ENCODE measurements around the gene ZNG1B.
"Not testable (repeated sequence)": the region's sequence is repeated elsewhere in the genome, so short reads cannot be mapped to it uniquely, and the experiment has no call there.

Gene ZNG1B

DNA sequence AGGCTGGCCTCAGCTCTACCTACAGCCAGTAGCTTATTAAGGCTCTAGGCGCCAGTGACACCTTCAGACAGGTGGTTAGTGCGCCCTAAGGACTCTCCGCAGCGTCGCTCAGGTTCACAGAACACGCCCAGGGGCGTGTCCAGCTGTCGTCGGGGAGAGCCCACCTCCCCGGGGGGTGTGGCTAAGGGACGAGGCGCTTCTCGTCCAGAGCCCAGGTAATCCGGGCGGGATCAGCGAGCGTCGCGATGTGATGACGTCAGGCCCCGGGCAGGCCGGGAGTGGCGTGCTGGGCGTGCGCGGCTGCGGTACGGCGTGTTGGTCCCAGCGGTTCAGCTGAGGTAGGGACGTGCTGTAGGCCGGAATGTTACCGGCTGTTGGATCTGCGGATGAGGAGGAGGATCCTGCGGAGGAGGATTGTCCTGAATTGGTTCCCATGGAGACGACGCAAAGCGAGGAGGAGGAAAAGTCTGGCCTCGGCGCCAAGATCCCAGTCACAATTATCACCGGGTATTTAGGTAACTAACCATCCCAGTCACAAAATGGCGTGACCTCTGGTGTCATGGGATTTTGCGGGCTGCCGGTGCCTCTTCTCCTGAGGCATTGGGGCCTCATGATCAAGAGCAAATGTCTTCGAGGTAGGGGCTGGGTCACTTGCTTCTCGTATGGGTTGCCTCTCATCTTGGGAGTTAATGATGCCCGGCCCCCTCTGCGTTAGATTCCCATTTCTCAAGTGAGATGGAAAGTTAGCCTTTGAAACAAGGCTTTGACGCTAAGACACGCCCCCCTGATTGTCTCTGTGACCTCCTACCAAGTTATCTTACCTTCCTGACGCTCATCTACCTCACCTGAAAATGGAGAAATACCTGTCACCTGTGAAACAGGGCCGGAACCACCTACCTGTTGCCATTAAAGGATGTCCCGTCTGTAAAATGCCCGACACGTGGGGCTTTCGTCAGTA is at the start of gene ZNG1B:
Gene ZNG1B (plus strand): TSS at position 184 of the 958 bp plus-strand sequence. CDS start 178 bp downstream, at position 362.
- peak; percentile 0 for DNase-seq (ENCODE audit: low spot score)

DNA sequence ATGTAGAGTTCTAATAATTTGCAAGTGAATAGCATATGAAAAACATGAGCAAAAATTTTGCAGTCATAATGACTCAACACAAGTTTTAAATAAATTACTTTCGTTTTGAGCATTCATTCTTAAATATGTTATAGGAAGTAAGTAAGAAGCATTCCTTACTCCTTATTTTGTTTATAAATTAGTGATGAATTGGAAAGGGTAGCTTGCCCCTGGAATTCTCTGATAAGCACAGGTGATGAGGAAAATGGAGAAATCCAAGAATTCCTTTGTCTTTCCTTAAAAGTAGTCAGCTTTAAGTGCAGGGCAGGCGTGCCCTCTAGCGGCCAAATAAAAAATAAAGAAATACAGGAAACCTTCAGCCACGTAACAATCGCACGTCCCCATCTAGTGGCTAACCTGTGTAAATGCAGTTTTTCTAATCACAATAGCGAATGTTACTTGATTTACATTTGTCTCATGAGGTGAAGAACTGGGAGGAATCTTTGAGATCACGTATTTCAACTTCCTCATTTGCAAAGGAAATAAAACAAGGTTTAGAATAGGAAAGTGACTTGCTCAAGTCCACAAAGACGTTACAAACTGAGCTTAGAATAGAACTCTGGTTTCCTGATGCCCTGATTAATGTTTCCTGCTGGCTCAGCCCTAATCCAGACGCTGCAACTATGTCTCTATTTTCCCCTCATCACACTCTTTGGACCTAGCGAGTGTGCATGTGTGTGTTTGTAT is 47.2 kb upstream of the ZNG1B start:
- DNase-seq (ENCODE audit: low spot score), result peak; percentile 84

DNA sequence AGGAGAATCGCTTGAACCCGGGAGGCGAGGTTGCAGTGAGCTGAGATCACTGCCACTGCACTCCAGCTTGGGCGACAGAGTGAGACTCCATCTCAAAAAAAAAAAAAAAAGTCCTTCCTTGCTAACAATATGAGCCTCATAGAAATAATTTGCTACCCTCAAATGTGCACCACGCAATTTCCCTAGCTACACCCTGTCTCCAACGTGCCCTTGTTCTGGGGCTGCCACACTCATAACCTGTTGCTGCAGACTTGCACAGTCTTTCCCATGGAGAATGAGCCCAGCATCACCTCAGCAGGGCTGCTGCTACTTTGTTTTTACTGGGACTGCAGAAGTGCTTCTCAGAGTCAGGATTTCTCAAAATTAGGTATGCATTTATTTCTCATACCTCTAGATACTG is 46.4 kb upstream of the ZNG1B start:
- no peak for DNase-seq (ENCODE audit: low spot score)

DNA sequence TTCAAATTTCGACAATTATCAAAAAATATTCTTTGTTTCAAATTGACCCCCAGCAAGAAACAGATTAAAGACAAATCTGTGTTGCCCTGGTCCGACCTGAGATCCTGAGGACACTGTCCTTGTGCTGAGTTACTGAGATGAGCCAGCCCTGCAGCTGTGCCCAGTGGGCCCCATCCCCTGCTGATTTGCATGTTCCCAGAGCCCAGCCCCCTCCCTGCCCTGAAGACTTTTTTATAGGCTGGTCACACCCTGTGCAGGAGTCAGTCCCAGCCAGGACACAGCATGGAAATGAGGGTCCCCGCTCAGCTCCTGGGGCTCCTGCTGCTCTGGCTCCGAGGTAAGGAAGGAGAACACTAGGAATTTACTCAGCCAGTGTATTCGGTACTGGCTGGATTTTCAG is 31.4 kb upstream of the ZNG1B start:
- no peak for DNase-seq (ENCODE audit: low spot score)

DNA sequence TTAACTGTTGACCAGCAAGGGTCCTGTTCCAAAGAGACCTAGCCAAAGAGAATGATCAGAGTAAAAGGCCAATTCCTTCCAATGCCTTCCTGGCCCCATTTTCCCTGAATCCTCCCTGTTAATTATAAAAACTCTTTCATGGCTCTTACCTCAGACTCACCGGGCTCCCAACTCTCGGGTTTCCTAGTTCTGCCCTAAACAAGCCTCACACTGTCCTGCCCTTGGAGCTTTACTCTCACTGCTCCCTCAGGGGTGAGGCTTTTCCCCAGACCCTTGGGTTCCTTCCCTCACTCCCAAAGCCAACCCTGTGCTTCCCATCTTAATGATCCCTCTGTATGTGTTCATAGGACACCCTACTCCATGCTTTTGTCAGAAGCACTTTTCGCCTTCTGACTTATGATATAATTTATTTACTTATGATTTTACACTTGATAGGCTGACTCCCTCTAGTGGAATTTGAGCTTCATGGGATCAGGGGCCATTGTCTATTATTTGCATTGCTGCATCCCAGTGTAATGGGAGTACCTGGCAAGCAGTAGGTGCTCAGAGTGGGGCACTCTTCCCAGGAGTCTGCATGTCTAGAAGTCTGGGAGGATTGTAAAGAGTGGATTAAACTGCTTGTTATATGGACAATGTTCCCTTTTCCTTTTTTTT is 29.9 kb upstream of the ZNG1B start:
- peak; percentile 39 for DNase-seq (ENCODE audit: low spot score)

GRCh38 chr2:113411725-113412352 is 25.7 kb upstream of the ZNG1B start:
- not testable (repeated sequence) for DNase-seq (ENCODE audit: low spot score)

GRCh38 chr2:113412774-113413173 is 24.7 kb upstream of the ZNG1B start:
- DNase-seq (ENCODE audit: low spot score), result not testable (repeated sequence)

- not testable (repeated sequence) for DNase-seq (ENCODE audit: low spot score)
These were observed 5.7 kb upstream of the ZNG1B start for GRCh38 chr2:113431773-113432172.

DNA sequence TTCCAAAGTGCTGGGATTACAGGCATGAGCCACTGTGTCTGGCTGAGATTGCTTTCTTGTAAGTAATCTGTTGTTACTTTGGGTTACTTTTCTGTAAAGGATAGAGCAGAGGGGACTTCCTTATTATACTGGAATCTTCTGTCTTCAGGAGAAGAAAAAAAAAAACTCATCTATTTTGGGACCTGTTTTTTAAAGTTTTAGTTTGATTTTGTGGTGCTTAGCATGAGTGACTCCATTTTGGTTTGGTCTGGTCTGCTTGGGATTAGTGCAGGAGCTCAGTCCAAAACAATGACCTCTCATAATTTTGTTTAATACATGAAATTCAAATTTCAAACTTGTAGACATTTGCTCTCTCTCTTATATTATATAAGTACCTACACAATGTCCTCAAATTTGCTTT is 4.0 kb upstream of the ZNG1B start:
- not testable (repeated sequence) for DNase-seq (ENCODE audit: low spot score)

DNA sequence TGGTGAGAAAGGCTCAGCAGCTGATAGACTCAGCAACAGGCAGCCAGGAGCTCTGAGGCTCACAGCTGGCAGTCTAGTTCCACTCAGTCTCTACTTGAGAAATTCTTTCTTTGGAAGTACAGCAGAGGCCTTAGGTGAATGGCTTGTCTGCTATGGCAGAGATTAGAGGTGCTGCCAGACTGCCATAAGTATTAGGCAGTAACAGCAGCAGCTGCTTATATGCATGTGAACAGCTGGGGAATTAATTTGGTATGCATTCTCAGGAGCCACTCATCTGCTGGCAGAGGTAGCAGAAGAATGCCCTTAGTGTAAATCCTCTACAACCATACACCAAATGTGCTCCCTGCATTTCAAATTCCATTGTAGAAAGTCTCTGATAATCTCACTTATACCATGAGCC is 28.3 kb downstream of the ZNG1B start:
- DNase-seq (ENCODE audit: low spot score), result not testable (repeated sequence)

DNA sequence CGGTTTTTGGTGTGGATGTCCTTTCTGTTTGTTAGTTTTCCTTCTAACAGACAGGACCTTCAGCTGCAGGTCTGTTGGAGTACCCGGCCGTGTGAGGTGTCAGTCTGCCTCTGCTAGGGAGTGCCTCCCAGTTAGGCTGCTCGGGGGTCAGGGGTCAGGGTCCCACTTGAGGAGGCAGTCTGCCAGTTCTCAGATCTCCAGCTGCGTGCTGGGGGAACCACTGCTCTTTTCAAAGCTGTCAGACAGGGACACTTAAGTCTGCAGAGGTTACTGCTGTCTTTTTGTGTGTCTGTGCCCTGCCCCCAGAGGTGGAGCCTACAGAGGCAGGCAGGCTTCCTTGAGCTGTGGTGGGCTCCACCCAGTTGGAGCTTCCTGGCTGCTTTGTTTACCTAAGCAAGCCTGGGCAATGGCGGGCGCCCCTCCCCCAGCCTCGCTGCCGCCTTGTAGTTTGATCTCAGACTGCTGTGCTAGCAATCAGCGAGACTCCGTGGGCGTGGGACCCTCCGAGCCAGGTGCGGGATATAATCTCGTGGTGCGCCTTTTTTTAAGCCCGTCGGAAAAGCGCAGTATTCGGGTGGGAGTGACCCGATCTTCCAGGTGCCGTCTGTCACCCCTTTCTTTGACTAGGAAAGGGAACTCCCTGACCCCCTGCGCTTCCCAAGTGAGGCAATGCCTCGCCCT is 39.3 kb downstream of the ZNG1B start:
- not testable (repeated sequence) for DNase-seq (ENCODE audit: low spot score)

DNA sequence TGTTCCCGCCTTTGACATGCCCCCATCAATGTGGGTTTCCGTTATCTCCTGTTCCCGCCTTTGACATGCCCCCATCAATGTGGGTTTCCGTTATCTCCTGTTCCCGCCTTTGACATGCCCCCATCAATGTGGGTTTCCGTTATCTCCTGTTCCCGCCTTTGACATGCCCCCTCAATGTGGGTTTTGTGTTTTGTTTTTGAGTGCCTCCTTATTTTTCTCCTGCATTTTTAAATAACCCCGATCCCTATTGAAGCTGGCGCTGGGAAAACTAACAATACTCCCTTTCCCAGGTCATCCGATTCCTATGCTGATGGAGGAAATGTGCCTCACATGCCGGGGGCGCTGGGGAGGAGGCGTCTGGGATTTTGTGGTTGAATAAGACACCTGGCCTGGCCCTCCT is 59.0 kb downstream of the ZNG1B start:
- not testable (repeated sequence) for DNase-seq (ENCODE audit: low spot score)

DNA sequence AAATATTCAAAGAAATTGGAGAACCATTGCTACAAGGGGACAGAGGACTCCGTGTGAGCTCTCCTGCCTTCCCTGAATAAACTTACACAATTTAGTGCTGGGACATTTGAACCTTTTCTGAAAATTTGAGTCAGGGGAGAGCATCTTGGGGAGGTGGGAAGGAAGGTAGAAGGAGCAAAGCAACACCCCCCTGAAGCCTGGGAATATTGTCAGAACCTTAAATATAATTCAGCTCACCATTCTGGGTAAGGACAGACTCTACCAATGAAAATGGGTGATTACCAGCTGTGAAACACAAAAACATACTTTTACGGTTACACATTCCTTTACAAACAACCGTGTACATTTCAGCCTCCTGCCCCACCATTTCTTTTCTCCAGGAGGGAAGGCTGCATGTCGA is 60.9 kb downstream of the ZNG1B start, which contains the start of gene FOXD4L1:
Gene FOXD4L1 (plus strand): TSS at position 301 of the 400 bp plus-strand sequence. CDS start 592 bp downstream, outside the sequence.
- not testable (repeated sequence) for DNase-seq (ENCODE audit: low spot score)

DNA sequence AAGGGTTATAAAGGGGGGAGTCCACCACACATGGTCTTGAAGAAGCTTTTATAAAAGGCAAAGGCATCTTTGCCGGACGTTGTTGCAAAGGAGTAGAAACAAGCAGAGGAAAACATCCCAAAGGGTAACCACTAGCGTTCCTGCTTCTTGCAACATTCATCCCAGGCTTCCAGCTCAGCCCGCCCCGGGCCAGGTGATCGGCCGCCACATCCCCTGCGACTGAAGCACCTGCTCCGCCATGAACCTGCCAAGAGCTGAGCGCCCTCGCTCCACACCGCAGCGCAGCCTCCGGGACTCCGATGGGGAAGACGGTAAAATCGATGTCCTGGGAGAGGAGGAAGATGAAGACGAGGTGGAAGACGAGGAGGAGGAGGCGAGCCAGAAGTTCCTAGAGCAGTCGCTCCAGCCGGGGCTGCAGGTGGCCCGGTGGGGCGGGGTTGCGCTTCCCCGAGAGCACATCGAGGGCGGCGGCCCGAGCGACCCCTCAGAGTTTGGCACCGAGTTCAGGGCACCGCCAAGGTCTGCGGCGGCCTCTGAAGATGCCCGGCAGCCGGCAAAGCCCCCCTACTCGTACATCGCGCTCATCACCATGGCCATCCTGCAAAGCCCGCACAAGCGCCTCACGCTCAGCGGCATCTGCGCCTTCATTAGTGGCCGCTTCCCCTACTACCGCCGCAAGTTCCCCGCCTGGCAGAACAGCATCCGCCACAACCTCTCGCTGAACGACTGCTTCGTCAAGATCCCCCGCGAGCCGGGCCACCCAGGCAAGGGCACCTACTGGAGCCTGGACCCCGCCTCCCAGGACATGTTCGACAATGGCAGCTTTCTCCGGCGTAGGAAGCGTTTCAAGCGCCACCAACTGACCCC is 61.8 kb downstream of the ZNG1B start:
- DNase-seq (ENCODE audit: low spot score), result not testable (repeated sequence)

- DNase-seq (ENCODE audit: low spot score), result not testable (repeated sequence)
These were observed 62.6 kb downstream of the ZNG1B start for GRCh38 chr2:113499886-113500722.

GRCh38 chr2:113500723-113501038 is 63.2 kb downstream of the ZNG1B start:
- not testable (repeated sequence) for DNase-seq (ENCODE audit: low spot score)

GRCh38 chr2:113502216-113503093 is 65.0 kb downstream of the ZNG1B start:
- DNase-seq (ENCODE audit: low spot score), result not testable (repeated sequence)
